K562 (cell line): ENCODE data around the gene SLC25A21. TPM values are rescaled to one million over a fixed set of nuclear protein-coding genes. Genes with fewer than 3 reads are reported as not detected.

ENCODE experiments used
- ATAC-seq: fragments of 200-7000 bp; cut with Tn5 transposase; 3 replicates; pipeline ENCODE4 v1.9.1; 2020; ENCODE audit warnings: moderate library complexity
- BruUV-seq: library from RNA; stranded (reverse); fragments of 400-500 nt; replicated peaks from 2 replicates; lab custom pipeline; 2021; lab: Mats Ljungman, UMichigan
- CTCF ChIA-PET: fragments of 300-600 bp; formaldehyde crosslinking; extraction: SDS; loops from one replicate; lab custom pipeline; 2021; ENCODE audit warnings: low intra/inter-chr PET ratio; lab: Yijun Ruan, JAX
- POLR2A ChIA-PET: fragments of 300-600, 350-650 bp; sonication (Branson Sonifier 250); formaldehyde crosslinking; extraction: SDS; loops from one replicate; lab custom pipeline; 2021; ENCODE audit warnings: antibody characterized with exemption, inconsistent platforms; lab: Yijun Ruan, JAX
- DNase-seq, 4 experiments: peaks; one replicate each; pipeline versions ENCODE4 v3.0.0 to v3.0.0-alpha.2; 2011 to 2018; ENCODE audit warnings: low spot score in 3 of 4, mixed read lengths in 3 of 4; ENCODE audit errors: extremely low read depth in 1 of 4
- FAIRE-seq: peaks from 2 replicates; lab custom pipeline; 2011; peaks lifted over from hg19 to GRCh38; lab: Jason Lieb, UNC
- H2AFZ ChIP-seq: 2 replicates; pipeline ENCODE4 v1.6.0; 2011; ENCODE audit warnings: low read depth, low read length, control low read depth, inconsistent platforms
- H3K27ac ChIP-seq: fragments of 200-600 bp; 3 replicates; pipeline ENCODE4 v1.8.0; 2011; ENCODE audit warnings: low read depth, mild to moderate bottlenecking, control low read depth, inconsistent platforms, low read length, moderate library complexity, mixed read lengths; ENCODE audit errors: extremely low read depth
- H3K27me3 ChIP-seq, 2 experiments: fragments of 300-600 bp in 1 of 2; 2 replicates in 1 of 2; 3 replicates in 1 of 2; pipeline versions ENCODE4 v1.6.0 to v1.8.0; 2011; ENCODE audit warnings: inconsistent platforms in 2 of 2, low read length in 2 of 2, mild to moderate bottlenecking in 1 of 2, mixed read lengths in 1 of 2, moderate library complexity in 1 of 2; ENCODE audit not compliant: control insufficient read depth in 2 of 2, insufficient read depth in 2 of 2
- H3K36me3 ChIP-seq: fragments of 300-600 bp; 3 replicates; pipeline ENCODE4 v1.8.0; 2011; ENCODE audit warnings: mild to moderate bottlenecking, low read length, inconsistent platforms; ENCODE audit not compliant: control insufficient read depth, insufficient read depth
- H3K4me1 ChIP-seq, 2 experiments: fragments of 200-600 bp in 1 of 2; replicated peaks in 1 of 2; 2 replicates in 1 of 2; 3 replicates in 1 of 2; pipeline versions ENCODE4 v1.5.1 to v1.8.0; 2011; ENCODE audit warnings: inconsistent platforms in 2 of 2, low read length in 2 of 2, mild to moderate bottlenecking in 1 of 2, mixed read lengths in 1 of 2, moderate library complexity in 1 of 2; ENCODE audit not compliant: control insufficient read depth in 2 of 2, insufficient read depth in 2 of 2
- H3K4me2 ChIP-seq: 2 replicates; pipeline ENCODE4 v1.6.1; 2011; ENCODE audit warnings: low read length, control low read depth, inconsistent platforms, mixed read lengths; ENCODE audit not compliant: insufficient read depth
- H3K4me3 ChIP-seq: fragments of 200-600 bp; sonication (generic), shearing (Covaris generic); 2 replicates; pipeline ENCODE4 v1.5.1; 2016; ENCODE audit warnings: control low read depth, inconsistent platforms
- H3K79me2 ChIP-seq: fragments of 200-600 bp; 3 replicates; pipeline ENCODE4 v1.8.0; 2011; ENCODE audit warnings: low read length, inconsistent platforms; ENCODE audit not compliant: control insufficient read depth, insufficient read depth
- H3K9ac ChIP-seq, 2 experiments: 2 replicates each; pipeline versions ENCODE4 v1.6.0 to v1.6.1; 2011; ENCODE audit warnings: low read depth in 2 of 2, low read length in 2 of 2, control low read depth in 1 of 2, inconsistent platforms in 1 of 2, mild to moderate bottlenecking in 1 of 2, mixed read lengths in 1 of 2; ENCODE audit not compliant: insufficient read depth in 1 of 2
- H3K9me1 ChIP-seq: one replicate; pipeline ENCODE4 v1.6.0; 2011; ENCODE audit warnings: inconsistent platforms, mild to moderate bottlenecking, low read length, moderate library complexity; ENCODE audit not compliant: control insufficient read depth, insufficient read depth
- H3K9me3 ChIP-seq: replicated peaks from 2 replicates; pipeline ENCODE4 v1.5.1; 2011; ENCODE audit warnings: low read depth, low read length, inconsistent platforms; ENCODE audit not compliant: control insufficient read depth, insufficient read depth
- H4K20me1 ChIP-seq: replicated peaks from 2 replicates; pipeline ENCODE4 v1.6.1; 2011; ENCODE audit warnings: low read length, inconsistent platforms, mixed read lengths; ENCODE audit not compliant: control insufficient read depth, insufficient read depth
- ATF7 ChIP-seq: fragments of 450-650 bp; IDR thresholded peaks from 2 replicates; pipeline ENCODE4 v1.7.1; 2014; ENCODE audit warnings: mild to moderate bottlenecking, moderate library complexity
- ELK1 ChIP-seq: sonication (generic); formaldehyde crosslinking; IDR thresholded peaks from 2 replicates; pipeline ENCODE4 v1.8.1; 2022; ENCODE audit warnings: missing genetic modification reagents
- HNRNPH1 ChIP-seq: fragments of 200-400 bp; formaldehyde crosslinking; optimal IDR thresholded peaks from 2 replicates; pipeline ENCODE3; 2017; ENCODE audit warnings: low read depth, mild to moderate bottlenecking, low read length, moderate library complexity
- MTA2 ChIP-seq: fragments of 450-650 bp; IDR thresholded peaks from 2 replicates; pipeline ENCODE4 v1.6.1; 2016; ENCODE audit warnings: low read depth
- MYBL2 ChIP-seq, 2 experiments: fragments of 450-650 bp in 1 of 2; sonication (generic) in 1 of 2; formaldehyde crosslinking in 1 of 2; IDR thresholded peaks; 2 replicates each; pipeline versions ENCODE4 v1.6.1 to v1.8.1; 2017 to 2022; ENCODE audit warnings: borderline replicate concordance in 1 of 2, inconsistent platforms in 1 of 2, low read depth in 1 of 2, mild to moderate bottlenecking in 1 of 2, missing genetic modification reagents in 1 of 2, moderate library complexity in 1 of 2
- NCOR1 ChIP-seq: fragments of 450-650 bp; IDR thresholded peaks from 2 replicates; pipeline ENCODE4 v1.6.1; 2016; ENCODE audit warnings: mild to moderate bottlenecking, moderate library complexity
- NFYB ChIP-seq: IDR thresholded peaks from 2 replicates; pipeline ENCODE4 v1.6.1; 2011; ENCODE audit warnings: mild to moderate bottlenecking, moderate library complexity; ENCODE audit not compliant: insufficient read length; ENCODE audit errors: extremely low read depth
- SPI1 ChIP-seq: IDR thresholded peaks from 2 replicates; pipeline ENCODE4 v1.6.1; 2011; ENCODE audit warnings: low read depth, low read length, control low read depth, borderline replicate concordance
- ZFPM2 ChIP-seq: fragments of 250-450 bp; sonication (Bioruptor Pico); IDR thresholded peaks from 2 replicates; pipeline ENCODE4 v1.5.1; 2022; ENCODE audit warnings: mild to moderate bottlenecking
- ZNF133 ChIP-seq: fragments of 250-450 bp; sonication (Bioruptor Pico); IDR thresholded peaks from 2 replicates; pipeline ENCODE4 v1.4.0; 2020; ENCODE audit warnings: mild to moderate bottlenecking
- ZNF280A ChIP-seq: fragments of 450-650 bp; IDR thresholded peaks from 2 replicates; pipeline ENCODE4 v1.6.1; 2018; ENCODE audit warnings: mild to moderate bottlenecking, low read depth; ENCODE audit not compliant: partially characterized antibody
- WGBS: fragments of 100-300 bp; shearing (Covaris generic); methylation state at CpG from one replicate; pipeline ENCODE4 v1.1.6; 2016; ENCODE audit warnings: low coverage, mixed read lengths; ENCODE audit not compliant: insufficient coverage; ENCODE audit errors: missing lambda C conversion rate; 5-methylcytosine and 5-hydroxymethylcytosine counted together
- in situ Hi-C: fragments of 300-500 bp; cut with MboI; formaldehyde crosslinking; loops from 4 replicates; pipeline ENCODE4 v1.15.0; 2018; ENCODE audit warnings: inconsistent platforms, mixed read lengths
- intact Hi-C: fragments of 100-400 bp; cut with micrococcal nuclease; formaldehyde crosslinking; loops from 2 replicates; pipeline ENCODE4 v1.14.2; 2022
- polyA plus RNA-seq, 8 experiments: library from polyadenylated mRNA; depleted of rRNA in 4 of 8; stranded (reverse) in 5 of 8; unstranded in 3 of 8; fragments of >200 nt; fragmentation: Nextera tagmentation in 2 of 8; fragmentation: Illumina TruSeq in 1 of 8; extraction: Ambion mirVana in 2 of 8; extraction: Trizol in 1 of 8; gene quantifications; 2 replicates each; pipeline versions ENCODE4 v1.2.1 to v1.2.3, GENCODE V29; 2011 to 2014; ENCODE audit warnings: inconsistent platforms in 1 of 8, missing spikeins in 1 of 8
- total RNA-seq, 7 experiments: library from RNA; depleted of rRNA in 6 of 7; stranded (reverse); fragments of >200 nt in 6 of 7; fragmentation: Illumina TruSeq in 2 of 7; extraction: Trizol in 2 of 7; gene quantifications; 2 replicates each; pipeline versions ENCODE4 v1.2.1 to v1.2.3, GENCODE V29; 2011 to 2021; ENCODE audit warnings: low replicate concordance in 1 of 7

SLC25A21 gene
- total and polyA plus RNA-seq, 9 of the 15 experiments (the other 6 are each of a cell fraction or from before 2014, with no cell fraction given) = 15.2 to 46.7 (median 28.7) TPM

- H2AFZ ChIP-seq = no peak overlapping the region
- ChIA-PET POLR2A (no interaction called here), CTCF (no interaction called here)
- 0 out of 3 replicates have a peak, but pooled peaks cover 2% of the 10 kb centered on the region for H3K36me3 ChIP-seq
- DNase-seq = no peak
- no peak overlapping the region for H3K4me2 ChIP-seq
- BruUV-seq = no TSS peak
- TF ChIP-seq HNRNPH1 (no peak), SPI1 (peak; percentile 75), ATF7 (peak; percentile 26; the same call in 1 of the 2 replicates), ZNF133 (CRISPR knock-in tag) (no peak)
- in situ Hi-C loops = no loop called here
- FAIRE-seq = no peak
- no peak overlapping the region for H3K9ac ChIP-seq
- ATAC-seq = no peak
- no peaks in the 10 kb centered on the region for H3K27me3 ChIP-seq
- H3K9me3 ChIP-seq = peaks cover 10% of the 10 kb centered on the region
- intact Hi-C loops = no loop called here
- H3K4me1 ChIP-seq = peaks cover 0 to 6% of the 10 kb centered on the region in 2 experiments; a peak in 2 of 5 replicates
- H3K79me2 ChIP-seq = peaks cover 56% of the 10 kb centered on the region
- H4K20me1 ChIP-seq = no peaks in the 10 kb centered on the region
- H3K27ac ChIP-seq = no peak overlapping the region
- no peaks in the 10 kb centered on the region for H3K9me1 ChIP-seq
- WGBS = no CpG with 5 or more reads among the region's 1 CpG
- no peak overlapping the region for H3K4me3 ChIP-seq
These were observed 31.0 kb upstream of the SLC25A21 start for GRCh38 chr14:37203423-37203822.

GRCh38 chr14:37202812-37203211 is 30.4 kb upstream of the SLC25A21 start:
- Histone ChIP-seq H3K27ac (no peak overlapping the region), H3K9me3 (peaks cover 9% of the 10 kb centered on the region), H3K79me2 (peaks cover 63% of the 10 kb centered on the region), H2AFZ (no peak overlapping the region), H3K36me3 (0 out of 3 replicates have a peak, but pooled peaks cover 2% of the 10 kb centered on the region), H3K27me3 (no peaks in the 10 kb centered on the region), H3K4me2 (no peak overlapping the region), H3K4me3 (no peak overlapping the region), H3K4me1 (peaks cover 2 to 6% of the 10 kb centered on the region in 2 experiments; a peak in 4 of 5 replicates), H3K9ac (no peak overlapping the region), H4K20me1 (no peaks in the 10 kb centered on the region), H3K9me1 (no peaks in the 10 kb centered on the region)
- ATAC-seq (no peak), FAIRE-seq (no peak), DNase-seq (no peak)
- intact Hi-C loops (no loop called here), in situ Hi-C loops (no loop called here)
- 43% methylated on average over 2 of the region's 2 CpGs for WGBS
- BruUV-seq = no TSS peak
- no peak for TF ChIP-seq NFYB
- TF ChIP-seq NCOR1 = no peak
- TF ChIP-seq MYBL2 (IDR thresholded peaks at IDR 0.05; ENCODE audit: low read depth) = no peak
- no peak for TF ChIP-seq MYBL2 (CRISPR knock-in tag; IDR thresholded peaks at IDR 0.05; ENCODE audit: borderline replicate concordance)
- TF ChIP-seq ELK1 = no peak
- TF ChIP-seq MTA2 = no peak
- TF ChIP-seq ZFPM2 (CRISPR knock-in tag) = no peak
- no peak for TF ChIP-seq ZNF280A
- POLR2A ChIA-PET = no interaction called here
- CTCF ChIA-PET = no interaction called here
